H1 (cell line): ENCODE measurements around the gene RNF175. TPM values are rescaled to one million over a fixed set of nuclear protein-coding genes. Genes with fewer than 3 reads are reported as not detected.

Experiments used
- BCL11A ChIP-seq, 2 experiments: IDR thresholded peaks; one replicate each; pipeline ENCODE4 v1.6.1; 2011; ENCODE audit warnings: low read depth in 2 of 2, low read length in 2 of 2, mild to moderate bottlenecking in 2 of 2
- CHD7 ChIP-seq: fragments of 300-600 bp; sonication (generic); IDR thresholded peaks from 2 replicates; pipeline ENCODE4 v1.7.1; 2012; ENCODE audit warnings: low read length, moderate library complexity, mild to moderate bottlenecking, inconsistent platforms; ENCODE audit not compliant: insufficient replicate concordance
- EP300 ChIP-seq, 2 experiments: IDR thresholded peaks; 1 replicate in 1 of 2; 2 replicates in 1 of 2; pipeline ENCODE4 v1.6.1; 2011 to 2012; ENCODE audit warnings: low read depth in 2 of 2, low read length in 2 of 2, mild to moderate bottlenecking in 2 of 2, borderline replicate concordance in 1 of 2, inconsistent platforms in 1 of 2, moderate library complexity in 1 of 2
- POLR2A ChIP-seq, 2 experiments: IDR thresholded peaks; 1 replicate in 1 of 2; 2 replicates in 1 of 2; pipeline ENCODE4 v1.6.1; 2011; ENCODE audit warnings: low read depth in 2 of 2, low read length in 2 of 2, mild to moderate bottlenecking in 2 of 2; ENCODE audit errors: control extremely low read depth in 1 of 2
- RAD21 ChIP-seq, 2 experiments: IDR thresholded peaks in 1 of 2; conservative IDR thresholded peaks in 1 of 2; 2 replicates each; pipeline ENCODE4 v1.6.1; 2011; ENCODE audit warnings: low read depth in 2 of 2, low read length in 2 of 2, improper control_type of control experiment in 1 of 2, inconsistent platforms in 1 of 2, mild to moderate bottlenecking in 1 of 2, moderate library complexity in 1 of 2
- SIRT6 ChIP-seq: IDR thresholded peaks from one replicate; pipeline ENCODE4 v1.7.1; 2012; ENCODE audit warnings: low read length, inconsistent platforms
- TAF7 ChIP-seq: optimal IDR thresholded peaks from 2 replicates; pipeline ENCODE3; 2011; ENCODE audit warnings: low read depth, mild to moderate bottlenecking, inconsistent platforms, low read length, moderate library complexity, borderline replicate concordance
- polyA plus RNA-seq, 7 experiments: library from polyadenylated mRNA; depleted of rRNA in 3 of 7; stranded (reverse) in 5 of 7; unstranded in 2 of 7; fragments of >200 nt in 5 of 7; fragments of 200-250 nt in 2 of 7; gene quantifications; 1 replicate in 5 of 7; 2 replicates in 1 of 7; 4 replicates in 1 of 7; pipeline versions ENCODE4 v1.2.1 to v1.2.3, GENCODE V29; 2011 to 2013; ENCODE audit warnings: missing spikeins in 2 of 7, mixed read lengths in 2 of 7
- total RNA-seq: library from RNA; stranded (reverse); fragmentation: NEBNext Ultra II Directional; extraction: Animal tissue kit (Norgen Biotek cat#: 25700); gene quantifications from 2 replicates; pipeline ENCODE4 v1.2.1, GENCODE V29; 2021

RNF175 gene
- total and polyA plus RNA-seq, 2 of the 8 experiments (the other 6 are each of a cell fraction or from before 2014, with no cell fraction given), result 7.9 to 9.8 TPM

DNA sequence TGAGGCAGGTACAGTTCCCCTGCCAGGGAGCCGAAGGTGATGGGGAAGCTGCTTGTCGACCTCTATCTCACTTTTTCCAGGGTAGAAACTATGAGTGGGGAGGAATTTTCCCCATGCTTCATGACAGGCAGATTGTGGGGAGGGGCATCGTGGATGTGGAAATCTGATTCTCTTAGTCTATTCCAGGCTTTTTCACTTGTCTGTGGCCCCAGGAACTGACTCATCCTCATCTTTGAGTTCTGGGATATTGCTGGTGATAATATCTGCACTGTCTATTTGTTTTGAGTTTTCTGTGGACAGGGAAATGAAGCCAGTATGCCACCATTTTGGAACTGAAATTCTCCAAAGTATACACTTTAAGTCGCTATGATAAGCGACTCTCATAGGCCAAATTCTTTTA is 83.3 kb downstream of the RNF175 start (continued):
- TF ChIP-seq CHD7 (no peak), SIRT6 (no peak), TAF7 (no peak), EP300 (IDR thresholded peaks at IDR 0.05; ENCODE audit: borderline replicate concordance in 1 of 2, low read depth in 2 of 2, low read length in 2 of 2) (no peak), POLR2A (IDR thresholded peaks at IDR 0.05; ENCODE audit: control extremely low read depth in 1 of 2, low read depth in 2 of 2, low read length in 2 of 2) (no peak), RAD21 (IDR thresholded peaks at IDR 0.05 in 1 of 2, conservative IDR thresholded peaks at IDR 0.05 in 1 of 2; ENCODE audit: low read depth in 2 of 2, low read length in 2 of 2) (no peak), BCL11A (IDR thresholded peaks at IDR 0.05; ENCODE audit: low read depth in 2 of 2, low read length in 2 of 2) (no peak)
